Vagina (tissue), 2 donors: ENCODE measurements around the gene KLC3. TPM values are rescaled to one million over a fixed set of nuclear protein-coding genes. Genes with fewer than 3 reads are reported as not detected.

Source experiments
- DNase-seq, 2 donors: peaks; one replicate each; pipeline ENCODE4 v3.0.0-alpha.2; 2017; ENCODE audit errors: extremely low spot score in 2 of 2
- H3K27ac ChIP-seq: fragments of 200-600 bp; sonication (generic); one replicate; pipeline ENCODE4 v1.5.1; 2019
- H3K27me3 ChIP-seq: fragments of 200-600 bp; sonication (generic); one replicate; pipeline ENCODE4 v1.5.1; 2019
- H3K36me3 ChIP-seq, 2 donors: fragments of 200-600 bp; sonication (generic); one replicate each; pipeline ENCODE4 v1.5.1; 2017 to 2019
- H3K4me1 ChIP-seq: fragments of 200-600 bp; sonication (generic); one replicate; pipeline ENCODE4 v1.5.1; 2019
- H3K4me3 ChIP-seq, 2 donors: fragments of 200-600 bp; sonication (generic); 1 replicate in 1 of 2; 2 replicates in 1 of 2; pipeline ENCODE4 v1.5.1; 2016 to 2019
- H3K9me3 ChIP-seq: fragments of 200-600 bp; sonication (generic); one replicate; pipeline ENCODE4 v1.5.1; 2019
- POLR2A ChIP-seq, 2 donors: fragments of 450-650 bp; IDR thresholded peaks; one replicate each; pipeline ENCODE4 v1.6.1; 2017; ENCODE audit warnings: antibody characterized with exemption in 2 of 2, mild to moderate bottlenecking in 2 of 2, moderate library complexity in 2 of 2
- POLR2AphosphoS5 ChIP-seq, 2 donors: sonication (generic); formaldehyde crosslinking; IDR thresholded peaks; one replicate each; pipeline ENCODE4 v1.9.0; 2017; ENCODE audit warnings: antibody characterized with exemption in 2 of 2, mild to moderate bottlenecking in 2 of 2, low read depth in 1 of 2; ENCODE audit not compliant: insufficient read depth in 1 of 2
- intact Hi-C: fragments of 100-400 bp; cut with DNase I; formaldehyde crosslinking; loops from one replicate; pipeline ENCODE4 v1.15.1; 2023
- total RNA-seq: library from RNA; depleted of rRNA; stranded (reverse); fragments of >200 nt; gene quantifications from one replicate; pipeline ENCODE4 v1.2.3, GENCODE V29; 2016
- TF ChIP-seq, protein P1 (sequence below), 3 experiments: fragments of 450-650 bp in 2 of 3; fragments of 200-600 bp in 1 of 3; sonication (generic) in 1 of 3; IDR thresholded peaks; one replicate each; pipeline ENCODE4 v1.5.1; 2017 to 2019; ENCODE audit warnings: antibody characterized with exemption in 3 of 3, mild to moderate bottlenecking in 2 of 3, moderate library complexity in 2 of 3

Gene KLC3
- total RNA-seq, 1 donor from 2014 or later = 20.9 TPM

DNA sequence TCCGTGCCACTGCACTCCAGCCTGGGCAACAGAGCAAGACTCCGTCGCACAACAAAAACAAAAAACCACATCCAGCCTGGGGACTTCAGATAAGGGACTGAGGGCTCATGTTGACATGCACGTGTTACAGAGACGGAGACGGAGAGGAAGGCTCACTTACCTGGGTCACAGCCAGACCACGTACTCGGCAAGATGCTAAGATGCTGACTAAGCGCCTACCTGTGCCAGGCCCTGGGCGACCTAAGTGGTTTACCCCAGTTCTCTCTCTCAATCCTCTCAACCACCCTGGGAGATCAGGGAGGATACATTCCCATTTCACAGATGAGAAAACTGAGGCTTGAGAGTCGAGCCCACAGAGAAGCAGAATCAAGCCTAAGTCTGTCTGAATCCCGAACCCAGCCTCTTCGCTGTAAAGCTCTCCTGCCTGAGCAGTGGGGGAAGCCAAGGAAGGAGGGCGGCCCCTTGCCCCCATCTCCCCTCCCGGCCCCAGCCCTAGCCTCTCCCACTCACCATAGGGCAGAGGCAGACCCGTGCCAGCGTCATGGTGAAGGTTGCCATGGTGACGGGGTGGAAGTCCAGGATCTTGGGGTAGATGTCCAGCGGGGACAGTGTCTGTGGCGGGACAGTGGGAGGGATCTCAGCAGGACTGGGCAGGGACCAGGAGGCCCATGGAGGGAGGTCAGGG is 16.4 kb downstream of the KLC3 start:
- Histone ChIP-seq H3K9me3 (no peaks in the 10 kb centered on the region), H3K27me3 (no peaks in the 10 kb centered on the region), H3K4me1 (no peaks in the 10 kb centered on the region), H3K27ac (no peak overlapping the region), H3K36me3 (peaks cover 0 to 12% of the 10 kb centered on the region in 2 donors), H3K4me3 (no peak overlapping the region)
- TF ChIP-seq POLR2A (IDR thresholded peaks at IDR 0.05) (no peak), POLR2AphosphoS5 (IDR thresholded peaks at IDR 0.05; ENCODE audit: insufficient read depth in 1 of 2, low read depth in 1 of 2) (no peak)
- TF ChIP-seq, protein P1, sequence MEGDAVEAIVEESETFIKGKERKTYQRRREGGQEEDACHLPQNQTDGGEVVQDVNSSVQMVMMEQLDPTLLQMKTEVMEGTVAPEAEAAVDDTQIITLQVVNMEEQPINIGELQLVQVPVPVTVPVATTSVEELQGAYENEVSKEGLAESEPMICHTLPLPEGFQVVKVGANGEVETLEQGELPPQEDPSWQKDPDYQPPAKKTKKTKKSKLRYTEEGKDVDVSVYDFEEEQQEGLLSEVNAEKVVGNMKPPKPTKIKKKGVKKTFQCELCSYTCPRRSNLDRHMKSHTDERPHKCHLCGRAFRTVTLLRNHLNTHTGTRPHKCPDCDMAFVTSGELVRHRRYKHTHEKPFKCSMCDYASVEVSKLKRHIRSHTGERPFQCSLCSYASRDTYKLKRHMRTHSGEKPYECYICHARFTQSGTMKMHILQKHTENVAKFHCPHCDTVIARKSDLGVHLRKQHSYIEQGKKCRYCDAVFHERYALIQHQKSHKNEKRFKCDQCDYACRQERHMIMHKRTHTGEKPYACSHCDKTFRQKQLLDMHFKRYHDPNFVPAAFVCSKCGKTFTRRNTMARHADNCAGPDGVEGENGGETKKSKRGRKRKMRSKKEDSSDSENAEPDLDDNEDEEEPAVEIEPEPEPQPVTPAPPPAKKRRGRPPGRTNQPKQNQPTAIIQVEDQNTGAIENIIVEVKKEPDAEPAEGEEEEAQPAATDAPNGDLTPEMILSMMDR (IDR thresholded peaks at IDR 0.05) = no peak
- intact Hi-C loops = no loop called here
- DNase-seq = no peak

DNA sequence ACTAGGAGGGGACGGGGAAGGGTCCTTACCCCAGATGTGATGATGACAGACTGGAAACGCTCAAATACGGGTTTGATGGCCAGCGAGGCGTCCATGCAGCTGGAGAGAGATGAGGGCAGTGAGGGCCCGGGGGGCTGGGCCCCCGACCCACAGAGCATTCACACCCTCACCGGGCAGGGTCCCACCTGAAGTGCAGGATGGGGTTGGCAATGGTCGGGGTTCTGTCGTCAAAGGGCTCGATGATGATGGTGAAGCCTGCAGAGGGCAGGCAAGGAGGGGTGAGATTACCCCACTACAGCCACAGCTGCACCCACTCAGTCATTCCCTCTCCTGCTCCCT is 16.9 kb downstream of the KLC3 start:
- Histone ChIP-seq H3K9me3 (no peaks in the 10 kb centered on the region), H3K36me3 (peaks cover 0 to 9% of the 10 kb centered on the region in 2 donors), H3K4me1 (no peaks in the 10 kb centered on the region), H3K4me3 (no peak overlapping the region), H3K27me3 (no peaks in the 10 kb centered on the region), H3K27ac (no peak overlapping the region)
- TF ChIP-seq POLR2A (IDR thresholded peaks at IDR 0.05) (no peak), POLR2AphosphoS5 (IDR thresholded peaks at IDR 0.05; ENCODE audit: insufficient read depth in 1 of 2, low read depth in 1 of 2) (no peak)
- TF ChIP-seq, protein P1 (IDR thresholded peaks at IDR 0.05) = no peak
- DNase-seq = no peak
- intact Hi-C loops = no loop called here

DNA sequence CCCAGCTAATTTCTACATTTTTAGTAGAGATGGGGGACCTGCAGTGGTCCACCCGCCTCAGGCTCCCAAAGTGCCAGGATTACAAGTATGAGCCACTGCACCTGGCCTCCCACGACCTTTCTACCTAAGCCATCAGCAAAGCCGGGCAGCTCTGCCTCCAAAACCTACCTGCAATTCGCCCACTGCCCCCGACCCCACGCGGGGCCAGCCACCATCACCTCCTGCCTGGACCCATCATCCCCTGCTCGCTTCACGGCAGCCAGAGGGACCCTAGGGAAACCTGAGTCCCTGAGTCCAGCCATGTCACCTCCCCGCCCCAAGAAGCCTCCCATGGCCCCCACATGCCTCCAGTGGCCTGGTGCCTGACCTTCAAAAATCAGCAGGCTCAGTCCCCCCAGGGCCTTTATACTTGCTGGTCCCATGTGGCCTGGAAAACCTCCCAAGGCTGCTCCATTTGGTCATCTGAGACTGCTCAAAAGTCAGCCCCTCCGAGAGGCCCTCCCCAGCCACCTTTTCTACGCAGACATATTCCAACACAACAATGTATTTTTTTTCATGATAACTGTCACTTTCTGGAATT is 17.8 kb downstream of the KLC3 start:
- H3K27ac ChIP-seq = no peak overlapping the region
- intact Hi-C loops = no loop called here
- no peak overlapping the region for H3K4me3 ChIP-seq
- TF ChIP-seq POLR2AphosphoS5 (IDR thresholded peaks at IDR 0.05; ENCODE audit: insufficient read depth in 1 of 2, low read depth in 1 of 2) = no peak
- no peak for DNase-seq
- no peaks in the 10 kb centered on the region for H3K9me3 ChIP-seq
- H3K4me1 ChIP-seq = no peaks in the 10 kb centered on the region
- H3K27me3 ChIP-seq = no peaks in the 10 kb centered on the region
- peaks cover 0 to 7% of the 10 kb centered on the region in 2 donors for H3K36me3 ChIP-seq

DNA sequence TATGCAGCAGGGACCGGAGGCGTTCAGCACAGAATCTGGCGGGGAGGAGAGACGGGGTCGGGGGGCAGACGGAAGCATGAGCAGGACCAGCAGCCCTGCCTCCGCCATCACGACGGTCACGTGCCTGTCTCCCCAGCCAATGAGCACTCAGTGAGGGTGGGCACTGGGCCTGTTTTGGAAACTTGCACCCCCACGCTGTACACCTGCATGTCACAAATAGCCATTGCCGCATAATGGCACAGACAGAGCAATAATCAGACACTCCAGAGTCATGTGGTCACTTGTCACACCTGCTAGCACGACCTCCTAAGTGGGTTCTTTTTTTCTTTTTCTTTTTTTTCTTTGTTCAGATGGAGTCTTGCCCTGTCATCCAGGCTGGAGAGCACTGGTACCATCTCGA is 21.1 kb downstream of the KLC3 start:
- no peaks in the 10 kb centered on the region for H3K4me1 ChIP-seq

DNA sequence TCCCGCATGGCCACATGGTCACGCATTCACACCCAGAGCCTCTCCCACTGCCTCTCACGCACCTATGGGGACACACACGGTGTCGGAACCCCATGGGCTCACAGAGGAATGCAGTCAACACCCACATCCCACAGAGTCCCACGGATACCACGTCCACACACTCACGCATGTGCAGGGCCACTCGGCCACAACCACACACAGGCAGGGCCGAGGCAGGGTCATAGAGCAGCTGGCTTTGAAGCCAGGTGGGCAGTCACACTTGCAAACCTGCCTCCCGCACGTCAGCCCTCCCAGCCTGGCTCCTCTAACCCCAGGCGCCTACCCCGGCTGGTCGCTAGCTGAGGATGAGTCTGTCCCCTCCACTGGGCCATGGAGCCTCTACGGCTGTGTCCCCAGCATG is 21.7 kb downstream of the KLC3 start:
- Histone ChIP-seq H3K27me3 (no peaks in the 10 kb centered on the region), H3K27ac (no peak overlapping the region), H3K4me3 (no peak overlapping the region), H3K36me3 (peaks cover 0 to 7% of the 10 kb centered on the region in 2 donors), H3K4me1 (no peaks in the 10 kb centered on the region), H3K9me3 (no peaks in the 10 kb centered on the region)
- TF ChIP-seq POLR2AphosphoS5 (IDR thresholded peaks at IDR 0.05; ENCODE audit: insufficient read depth in 1 of 2, low read depth in 1 of 2) = no peak
- TF ChIP-seq POLR2A (IDR thresholded peaks at IDR 0.05) = no peak
- TF ChIP-seq, protein P1 (IDR thresholded peaks at IDR 0.05) = no peak
- intact Hi-C loops = no loop called here
- DNase-seq = no peak

More for the DNA sequence above, 21.1 kb downstream of the KLC3 start:
- peaks cover 0 to 7% of the 10 kb centered on the region in 2 donors for H3K36me3 ChIP-seq
- H3K27ac ChIP-seq = no peak overlapping the region
- no peak for DNase-seq
- H3K4me3 ChIP-seq = no peak overlapping the region
- H3K27me3 ChIP-seq = no peaks in the 10 kb centered on the region
- H3K9me3 ChIP-seq = no peaks in the 10 kb centered on the region
- TF ChIP-seq, protein P1 (IDR thresholded peaks at IDR 0.05) = no peak
- TF ChIP-seq POLR2A (IDR thresholded peaks at IDR 0.05) = no peak
- no peak for TF ChIP-seq POLR2AphosphoS5 (IDR thresholded peaks at IDR 0.05; ENCODE audit: insufficient read depth in 1 of 2, low read depth in 1 of 2)
- intact Hi-C loops = no loop called here
